Measurements from ENCODE around the gene ARID1A. TPM values are rescaled to one million over a fixed set of nuclear protein-coding genes. Genes with fewer than 3 reads are reported as not detected.

Gene ARID1A
- total and polyA plus RNA-seq, 2 experiments from 2014 or later = 50.0 to 104 TPM

- DNase-seq (ENCODE audit: low spot score) (no peak), ATAC-seq (no peak)
- Mint-ChIP-seq H3K27ac (0 out of 2 replicates have a peak overlapping the region, but pooled peaks have one; percentile 60), H3K9me3 (no peaks in the 10 kb centered on the region), H3K4me3 (no peak overlapping the region; the same call in 2 of the 3 replicates), H3K27me3 (ENCODE audit: insufficient read depth, low read depth, poor library complexity) (peaks cover 9% of the 10 kb centered on the region), H3K4me1 (peaks cover 30% of the 10 kb centered on the region), H3K36me3 (ENCODE audit: low read depth) (peaks cover 86% of the 10 kb centered on the region)
- Histone ChIP-seq H3K4me3 (no peak overlapping the region), H4K20me1 (replicated peaks; ENCODE audit: insufficient read depth) (peaks cover 70% of the 10 kb centered on the region), H3K79me2 (replicated peaks; ENCODE audit: insufficient read depth) (peaks cover 81% of the 10 kb centered on the region), H3F3A (replicated peaks; ENCODE audit: low read depth) (0 out of 2 replicates have a peak, but pooled peaks cover 11% of the 10 kb centered on the region), H3K27ac (ENCODE audit: low read depth) (peak overlapping the region; percentile 66; the same call in 1 of the 2 replicates), H3K4me1 (ENCODE audit: insufficient read depth) (peaks cover 12% of the 10 kb centered on the region), H3K36me3 (ENCODE audit: insufficient read depth) (peaks cover 35% of the 10 kb centered on the region), H3K27me3 (ENCODE audit: insufficient read depth) (no peaks in the 10 kb centered on the region), H2AFZ (no peak overlapping the region), H3K4me2 (0 out of 2 replicates have a peak overlapping the region, but pooled peaks have one; percentile 30), H3K9me2 (ENCODE audit: insufficient read depth) (no peaks in the 10 kb centered on the region)
- TF ChIP-seq NANOG (IDR thresholded peaks at IDR 0.05; ENCODE audit: borderline replicate concordance) (no peak), ZNF331 (CRISPR knock-in tag; IDR thresholded peaks at IDR 0.05; ENCODE audit: low read depth) (no peak), STAT1 (IDR thresholded peaks at IDR 0.05; ENCODE audit: unreplicated experiment) (no peak), JUNB (IDR thresholded peaks at IDR 0.05; ENCODE audit: unreplicated experiment) (no peak), REST (IDR thresholded peaks at IDR 0.05; ENCODE audit: unreplicated experiment) (no peak), CTCF (conservative IDR thresholded peaks at IDR 0.05; ENCODE audit: low read depth in 2 of 2) (no peak), CREB1 (CRISPR knock-in tag; IDR thresholded peaks at IDR 0.05; ENCODE audit: low read depth) (no peak), ZNF114 (CRISPR knock-in tag; IDR thresholded peaks at IDR 0.05) (no peak), ETS1 (IDR thresholded peaks at IDR 0.05) (no peak)
Observed at GRCh38 chr1:26743426-26744059, 47.7 kb downstream of the ARID1A start.

Measured in GM23338 (cell line).